GM18907 (cell line): Measurements from ENCODE around the gene DDX39A.
"Not testable (repeated sequence)": the region's sequence is repeated elsewhere in the genome, so short reads cannot be mapped to it uniquely, and the experiment has no call there.

ENCODE experiments used
- ATAC-seq: cut with Tn5 transposase; IDR thresholded peaks from one replicate; pipeline ENCODE4 v1.9.1; 2021; ENCODE audit warnings: mild to moderate bottlenecking, moderate library complexity; ENCODE audit not compliant: unreplicated experiment

The DDX39A gene

GRCh38 chr19:14419106-14419813 lies at the start of gene DDX39A:
TSS of gene DDX39A (minus strand) at chr19:14419341. CDS start at chr19:14413220, 6,121 bp downstream.
- peak; percentile 88 for ATAC-seq

GRCh38 chr19:14467816-14468215 lies 48.7 kb upstream of the DDX39A start:
- no peak for ATAC-seq

GRCh38 chr19:14467391-14467790 lies 48.2 kb upstream of the DDX39A start:
- no peak for ATAC-seq

- no peak for ATAC-seq
Measured at GRCh38 chr19:14463747-14464146, 44.6 kb upstream of the DDX39A start.

- not testable (repeated sequence) for ATAC-seq
Measured at GRCh38 chr19:14462401-14462800, 43.3 kb upstream of the DDX39A start.

- ATAC-seq = no peak
Measured at GRCh38 chr19:14460935-14461334, 41.8 kb upstream of the DDX39A start.

- no peak for ATAC-seq
Measured at GRCh38 chr19:14459703-14460102, 40.6 kb upstream of the DDX39A start.

- not testable (repeated sequence) for ATAC-seq
Measured at GRCh38 chr19:14452303-14452702, 33.2 kb upstream of the DDX39A start.

GRCh38 chr19:14450876-14451275 lies 31.7 kb upstream of the DDX39A start:
- no peak for ATAC-seq

- no peak for ATAC-seq
Measured at GRCh38 chr19:14450168-14450874, 31.2 kb upstream of the DDX39A start.

- no peak for ATAC-seq
Measured at GRCh38 chr19:14449321-14449720, 30.2 kb upstream of the DDX39A start.

GRCh38 chr19:14446336-14447036 lies 27.3 kb upstream of the DDX39A start:
- no peak for ATAC-seq

- ATAC-seq = no peak
Measured at GRCh38 chr19:14443632-14444216, 24.6 kb upstream of the DDX39A start.

- ATAC-seq = no peak
Measured at GRCh38 chr19:14442891-14443631, 23.9 kb upstream of the DDX39A start.

GRCh38 chr19:14441041-14441938 lies 22.1 kb upstream of the DDX39A start:
- no peak for ATAC-seq

GRCh38 chr19:14440049-14440448 lies 20.9 kb upstream of the DDX39A start:
- peak; percentile 78 for ATAC-seq

- no peak for ATAC-seq
Measured at GRCh38 chr19:14439014-14439413, 19.9 kb upstream of the DDX39A start.

GRCh38 chr19:14437578-14438140 lies 18.5 kb upstream of the DDX39A start:
- no peak for ATAC-seq

- ATAC-seq = no peak
Measured at GRCh38 chr19:14435320-14436050, 16.3 kb upstream of the DDX39A start.
